OCI-LY3 (cell line): Measurements from ENCODE around the gene ROR2.

Experiments
- EZH2phosphoT487 ChIP-seq: fragments of 200-600 bp; shearing (Covaris generic); IDR thresholded peaks from 2 replicates; pipeline ENCODE4 v1.6.1; 2018; ENCODE audit warnings: antibody characterized with exemption, mixed run types, low read depth
- TF ChIP-seq, protein P1 (sequence below): fragments of 200-600, 300-600 bp; sonication (generic); IDR thresholded peaks from 2 replicates; pipeline ENCODE4 v1.5.1; 2014; ENCODE audit warnings: antibody characterized with exemption, low read length, low read depth

DNA sequence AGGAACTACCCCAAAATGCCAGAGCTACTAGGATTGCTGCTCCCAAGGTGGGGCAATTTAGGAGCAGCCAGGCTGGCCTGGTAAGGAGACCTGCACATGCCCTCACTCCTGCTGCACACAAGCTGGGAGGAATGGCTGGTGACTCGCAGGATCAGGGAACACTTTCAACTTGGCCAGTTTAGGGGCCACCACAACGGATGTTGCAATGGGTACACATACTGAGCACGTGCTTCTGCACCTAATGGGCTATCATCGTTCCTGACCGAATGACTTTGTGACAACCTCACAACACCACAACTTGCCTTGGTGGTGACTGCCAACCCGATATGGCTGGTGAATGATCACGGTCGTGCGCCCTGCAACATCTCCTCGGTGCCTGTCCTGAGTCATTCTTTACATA lies 172.0 kb downstream of the ROR2 start:
- TF ChIP-seq, protein P1, sequence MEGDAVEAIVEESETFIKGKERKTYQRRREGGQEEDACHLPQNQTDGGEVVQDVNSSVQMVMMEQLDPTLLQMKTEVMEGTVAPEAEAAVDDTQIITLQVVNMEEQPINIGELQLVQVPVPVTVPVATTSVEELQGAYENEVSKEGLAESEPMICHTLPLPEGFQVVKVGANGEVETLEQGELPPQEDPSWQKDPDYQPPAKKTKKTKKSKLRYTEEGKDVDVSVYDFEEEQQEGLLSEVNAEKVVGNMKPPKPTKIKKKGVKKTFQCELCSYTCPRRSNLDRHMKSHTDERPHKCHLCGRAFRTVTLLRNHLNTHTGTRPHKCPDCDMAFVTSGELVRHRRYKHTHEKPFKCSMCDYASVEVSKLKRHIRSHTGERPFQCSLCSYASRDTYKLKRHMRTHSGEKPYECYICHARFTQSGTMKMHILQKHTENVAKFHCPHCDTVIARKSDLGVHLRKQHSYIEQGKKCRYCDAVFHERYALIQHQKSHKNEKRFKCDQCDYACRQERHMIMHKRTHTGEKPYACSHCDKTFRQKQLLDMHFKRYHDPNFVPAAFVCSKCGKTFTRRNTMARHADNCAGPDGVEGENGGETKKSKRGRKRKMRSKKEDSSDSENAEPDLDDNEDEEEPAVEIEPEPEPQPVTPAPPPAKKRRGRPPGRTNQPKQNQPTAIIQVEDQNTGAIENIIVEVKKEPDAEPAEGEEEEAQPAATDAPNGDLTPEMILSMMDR = no peak
- TF ChIP-seq EZH2phosphoT487 = no peak
